Stimulated activated CD8-positive, alpha-beta memory T cell treated with anti-CD3 and anti-CD28 coated beads, Interleukin-12 subunit alpha, Interleukin-12 subunit beta, amount 100 ng/mL, for 24 hours (primary cell): Measurements from ENCODE around the gene ASF1B.

Experiments used
- DNase-seq: peaks from one replicate; pipeline ENCODE4 v3.0.0-alpha.2; 2020; ENCODE audit errors: extremely low read depth

Gene ASF1B

GRCh38 chr19:14111486-14111885 is 24.9 kb downstream of the ASF1B start:
- no peak for DNase-seq

DNA sequence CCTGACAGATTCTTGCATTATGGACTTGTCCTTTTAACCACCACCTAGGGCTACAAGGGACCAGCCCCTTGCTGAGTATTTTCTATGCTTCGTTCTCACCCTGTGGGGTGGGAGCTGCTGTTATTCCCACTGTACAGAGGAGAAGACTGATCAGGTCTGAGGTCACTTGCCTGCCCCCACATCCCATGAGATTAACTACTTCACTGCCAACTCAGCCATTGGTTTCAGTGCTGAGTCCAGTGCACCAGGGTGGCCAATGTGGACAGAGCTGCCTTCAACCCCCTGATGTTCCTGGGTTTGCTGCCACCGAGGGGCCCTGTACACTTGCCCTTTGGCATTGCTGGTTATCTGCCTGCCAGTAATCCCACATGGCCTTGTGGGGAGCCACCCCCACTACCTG is 25.7 kb downstream of the ASF1B start:
- DNase-seq, result no peak

GRCh38 chr19:14107581-14108461 is 28.6 kb downstream of the ASF1B start:
- no peak for DNase-seq

DNA sequence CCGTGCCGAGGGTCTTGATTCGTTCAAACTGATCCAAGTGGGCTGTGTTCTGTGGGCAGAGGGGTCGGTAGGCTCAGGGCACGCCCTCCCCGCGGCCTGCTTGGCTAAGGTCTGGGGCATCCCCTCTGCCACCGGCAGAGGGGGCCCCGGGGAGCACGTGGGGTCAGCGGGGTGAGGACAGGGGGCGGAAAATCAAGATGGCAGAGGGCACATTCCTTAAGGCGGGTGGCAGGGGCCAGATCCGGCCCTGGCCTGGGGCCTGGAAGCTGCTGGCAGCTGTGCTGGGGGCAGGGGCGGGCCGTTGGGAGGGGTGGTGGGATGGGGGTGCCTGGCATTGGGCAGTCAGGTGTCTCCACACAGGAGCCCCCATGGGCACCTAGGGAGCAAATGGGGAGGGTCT is 29.5 kb downstream of the ASF1B start:
- no peak for DNase-seq

- DNase-seq, result no peak
Measured at GRCh38 chr19:14105680-14106079, 30.7 kb downstream of the ASF1B start.

GRCh38 chr19:14103310-14103709 is 33.1 kb downstream of the ASF1B start:
- no peak for DNase-seq

DNA sequence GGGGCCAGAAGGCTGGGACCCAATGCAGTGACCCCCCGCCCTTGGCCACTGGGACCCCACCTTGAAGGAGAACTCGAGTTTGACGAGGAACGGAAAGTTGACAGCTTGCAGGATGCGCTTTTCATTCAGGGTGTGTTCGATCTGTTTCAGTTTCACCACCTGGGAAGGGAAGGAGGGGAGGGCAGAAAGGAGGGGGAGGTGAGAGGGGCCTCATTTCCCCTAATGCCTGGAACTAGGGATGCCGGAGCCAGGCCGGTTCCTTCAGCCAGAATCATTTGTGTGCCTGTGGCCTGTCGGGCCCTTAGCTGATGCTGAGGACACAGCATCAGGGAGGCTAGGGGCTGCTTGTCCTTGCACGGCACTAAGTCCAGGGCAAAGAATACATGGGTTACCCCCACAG is 33.6 kb downstream of the ASF1B start:
- DNase-seq, result no peak

GRCh38 chr19:14102102-14102696 is 34.2 kb downstream of the ASF1B start:
- no peak for DNase-seq

GRCh38 chr19:14101003-14101545 is 35.3 kb downstream of the ASF1B start:
- DNase-seq, result no peak

- no peak for DNase-seq
Measured at GRCh38 chr19:14097532-14098151, 38.7 kb downstream of the ASF1B start.

GRCh38 chr19:14096272-14096992 is 40.0 kb downstream of the ASF1B start:
- no peak for DNase-seq

DNA sequence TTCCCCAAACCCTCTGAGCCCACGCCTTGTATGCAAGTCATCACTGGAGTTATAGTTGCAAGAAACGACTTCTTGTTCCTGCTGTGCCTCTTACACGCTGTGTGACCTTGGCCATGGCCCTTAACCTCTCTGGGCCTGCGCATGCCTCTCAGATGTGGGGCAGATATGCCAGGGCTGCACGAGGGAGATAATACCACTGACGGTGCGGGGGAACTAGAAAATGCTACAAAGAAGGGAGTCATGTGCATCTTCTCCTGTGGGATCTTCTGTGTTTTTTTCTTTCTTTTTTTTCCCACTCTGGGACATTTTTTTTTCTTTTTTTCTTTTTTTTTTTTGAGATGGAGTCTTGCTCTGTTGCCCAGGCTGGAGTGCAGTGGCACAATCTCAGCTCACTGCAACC is 41.5 kb downstream of the ASF1B start:
- no peak for DNase-seq

- no peak for DNase-seq
Measured at GRCh38 chr19:14093117-14093823, 43.1 kb downstream of the ASF1B start.

DNA sequence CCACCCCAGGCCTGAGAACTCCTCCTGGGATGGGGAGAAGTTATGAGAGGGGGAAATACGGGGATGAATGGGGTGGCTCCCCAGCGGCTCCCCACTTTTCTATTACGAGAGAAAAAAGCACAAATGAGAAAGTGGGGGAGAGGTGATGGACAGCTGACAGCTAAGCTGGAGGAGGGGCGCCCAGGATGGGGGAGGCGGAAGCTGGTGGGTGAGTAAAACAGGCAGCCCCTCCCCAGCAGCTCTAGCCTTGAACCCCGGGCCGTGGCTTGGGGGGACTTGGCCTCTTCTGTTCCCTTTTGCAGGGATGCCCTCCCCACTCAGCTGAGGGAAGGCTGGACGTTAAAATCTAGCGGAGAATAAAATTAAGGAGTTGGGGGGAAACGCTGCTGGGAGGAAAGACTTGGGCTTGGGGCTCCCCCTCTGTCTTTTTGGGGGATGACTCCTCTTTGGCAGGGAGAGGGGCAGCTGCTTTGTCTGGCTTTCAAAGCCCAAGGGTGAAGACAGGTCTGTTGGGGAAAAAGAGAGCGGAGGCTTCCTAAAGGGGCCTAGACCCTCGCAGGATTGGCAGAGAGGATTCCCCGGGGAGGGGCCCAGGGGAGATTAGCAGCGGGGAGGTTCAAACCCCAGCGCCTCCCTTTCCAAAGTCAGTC is 44.5 kb downstream of the ASF1B start:
- no peak for DNase-seq

DNA sequence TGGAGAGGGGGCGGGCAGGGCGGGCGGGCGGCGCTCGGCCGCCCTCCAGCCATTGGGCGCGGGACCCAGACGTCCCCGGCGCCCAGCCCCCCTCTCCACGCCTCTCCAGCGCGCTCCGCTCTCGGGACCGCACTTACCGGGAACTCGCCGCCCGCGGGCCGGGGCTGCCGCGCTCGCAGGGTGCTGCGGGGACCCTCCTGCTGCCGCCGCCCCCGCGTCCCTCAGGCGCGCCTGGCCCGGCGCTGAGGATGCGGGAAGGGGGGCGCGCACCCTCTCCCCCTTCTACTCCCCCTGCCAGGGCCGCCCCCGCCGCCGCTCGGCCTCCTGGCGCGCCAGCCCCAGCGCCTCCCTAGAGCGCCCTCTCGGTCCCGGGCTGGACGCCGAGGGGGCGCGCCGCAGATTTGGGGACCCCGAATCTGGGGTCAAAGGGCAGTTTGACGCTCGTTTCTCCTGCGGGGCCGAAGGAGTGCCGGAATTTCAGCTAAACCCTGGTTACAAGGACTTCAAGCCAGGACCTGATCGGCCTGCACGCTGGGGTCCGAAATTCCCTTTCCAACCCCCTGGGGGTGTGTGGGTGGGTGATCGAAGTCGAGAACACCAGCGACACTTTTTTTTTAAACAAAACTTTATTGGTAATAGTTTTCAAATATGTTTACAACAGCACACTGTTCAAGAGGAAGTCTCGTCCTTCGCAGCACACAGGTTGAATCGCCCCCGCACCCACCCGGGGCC is 45.1 kb downstream of the ASF1B start:
- no peak for DNase-seq

GRCh38 chr19:14090509-14091080 is 45.8 kb downstream of the ASF1B start, which contains the start of gene SAMD1:
TSS of gene SAMD1 (minus strand) at chr19:14090751.
- DNase-seq, result peak; percentile 76

DNA sequence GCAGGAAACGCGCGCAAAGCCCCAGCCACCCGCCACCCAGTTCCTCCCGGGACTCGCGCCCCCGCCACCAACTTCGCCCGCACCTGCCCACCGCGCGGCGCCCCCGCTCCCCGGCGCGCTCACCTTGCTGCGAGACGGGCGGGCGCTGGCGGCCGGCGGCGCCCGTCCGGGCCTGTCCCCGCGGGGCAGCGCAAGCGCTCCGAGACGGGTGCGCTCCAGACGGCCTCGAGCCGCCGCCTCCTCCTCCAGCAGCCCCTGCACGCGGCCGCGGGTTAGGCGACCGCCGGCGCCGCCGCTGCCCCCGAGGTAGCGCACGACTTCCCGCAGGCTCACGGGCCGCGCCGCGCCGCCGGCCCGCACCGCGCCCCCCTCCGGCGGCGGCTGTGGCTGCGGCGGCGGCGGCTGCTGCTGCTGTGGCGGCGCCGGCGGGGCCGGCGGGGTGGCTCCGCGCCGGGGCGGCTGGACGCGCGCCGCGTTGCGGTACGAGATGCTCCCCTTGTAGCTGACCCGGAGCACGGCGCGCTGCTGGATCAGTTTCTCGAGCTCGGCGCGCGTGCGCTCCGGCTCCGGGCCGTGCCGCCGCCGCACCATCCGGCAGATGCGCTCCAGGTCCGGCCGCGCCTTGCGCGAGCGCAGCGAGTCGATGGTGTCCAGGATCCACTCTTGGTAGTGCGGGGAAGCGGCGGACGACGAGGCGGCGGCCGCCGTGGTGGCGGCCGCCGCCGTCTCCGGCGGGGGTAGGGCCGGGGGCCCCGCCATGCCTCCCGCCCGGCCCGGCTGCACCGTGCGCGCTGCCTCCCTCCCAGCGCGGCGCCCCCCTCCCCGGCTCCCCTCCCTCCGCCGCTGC is 46.5 kb downstream of the ASF1B start:
- DNase-seq, result no peak

- DNase-seq, result no peak
Measured at GRCh38 chr19:14089412-14089661, 47.1 kb downstream of the ASF1B start.
